Measurements from ENCODE around the gene CEL.

DNA sequence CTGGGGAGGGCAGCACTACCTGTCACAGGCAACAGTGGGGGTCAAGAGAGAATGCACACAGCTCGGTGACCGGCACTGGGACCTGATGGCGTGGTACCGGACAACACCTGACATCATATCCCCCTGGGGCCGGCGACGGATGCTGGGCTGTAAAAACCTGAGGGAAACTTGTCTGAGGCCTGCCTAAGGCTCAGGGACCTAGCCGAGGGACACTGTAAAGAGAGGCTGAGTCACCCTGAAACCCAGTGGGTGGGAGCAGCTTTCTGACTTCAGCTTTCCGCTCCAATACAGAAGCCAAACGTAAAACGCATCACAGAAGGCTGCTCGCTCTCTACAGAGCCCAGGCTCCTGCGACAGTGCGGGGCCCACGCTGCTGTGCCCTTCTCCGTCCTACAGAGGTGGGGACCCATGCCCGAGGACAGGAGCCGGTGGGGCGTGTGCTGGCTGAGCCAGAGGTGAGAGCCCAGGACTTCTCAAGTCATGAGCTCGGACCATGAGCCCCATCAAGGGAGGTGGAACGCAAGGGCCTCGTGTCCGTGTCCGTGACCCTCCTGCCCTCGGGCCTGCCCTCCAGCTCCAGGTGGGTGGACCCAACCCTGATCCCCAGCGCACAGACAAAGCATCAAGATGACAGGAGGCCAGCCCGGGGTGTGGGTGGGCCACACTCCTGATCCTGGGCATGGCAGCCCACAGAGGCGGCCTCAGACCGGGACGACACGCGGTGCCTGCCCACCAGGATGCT, 54.0 kb downstream of the CEL start:
- TF ChIP-seq, protein P1, sequence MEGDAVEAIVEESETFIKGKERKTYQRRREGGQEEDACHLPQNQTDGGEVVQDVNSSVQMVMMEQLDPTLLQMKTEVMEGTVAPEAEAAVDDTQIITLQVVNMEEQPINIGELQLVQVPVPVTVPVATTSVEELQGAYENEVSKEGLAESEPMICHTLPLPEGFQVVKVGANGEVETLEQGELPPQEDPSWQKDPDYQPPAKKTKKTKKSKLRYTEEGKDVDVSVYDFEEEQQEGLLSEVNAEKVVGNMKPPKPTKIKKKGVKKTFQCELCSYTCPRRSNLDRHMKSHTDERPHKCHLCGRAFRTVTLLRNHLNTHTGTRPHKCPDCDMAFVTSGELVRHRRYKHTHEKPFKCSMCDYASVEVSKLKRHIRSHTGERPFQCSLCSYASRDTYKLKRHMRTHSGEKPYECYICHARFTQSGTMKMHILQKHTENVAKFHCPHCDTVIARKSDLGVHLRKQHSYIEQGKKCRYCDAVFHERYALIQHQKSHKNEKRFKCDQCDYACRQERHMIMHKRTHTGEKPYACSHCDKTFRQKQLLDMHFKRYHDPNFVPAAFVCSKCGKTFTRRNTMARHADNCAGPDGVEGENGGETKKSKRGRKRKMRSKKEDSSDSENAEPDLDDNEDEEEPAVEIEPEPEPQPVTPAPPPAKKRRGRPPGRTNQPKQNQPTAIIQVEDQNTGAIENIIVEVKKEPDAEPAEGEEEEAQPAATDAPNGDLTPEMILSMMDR (IDR thresholded peaks at IDR 0.05; ENCODE audit: extremely low read depth in 1 of 2, insufficient read depth in 1 of 2, low read depth in 1 of 2, low read length in 2 of 2) = no peak
- TF ChIP-seq POLR2AphosphoS5 (IDR thresholded peaks at IDR 0.05; ENCODE audit: insufficient read depth, low read depth, low read length) = no peak
- TF ChIP-seq, protein P2, sequence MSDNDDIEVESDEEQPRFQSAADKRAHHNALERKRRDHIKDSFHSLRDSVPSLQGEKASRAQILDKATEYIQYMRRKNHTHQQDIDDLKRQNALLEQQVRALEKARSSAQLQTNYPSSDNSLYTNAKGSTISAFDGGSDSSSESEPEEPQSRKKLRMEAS (IDR thresholded peaks at IDR 0.05; ENCODE audit: insufficient read depth, insufficient read length) = no peak
- TF ChIP-seq FOS (IDR thresholded peaks at IDR 0.05; ENCODE audit: borderline replicate concordance, insufficient read depth, low read length) = no peak
- no peak for TF ChIP-seq JUN (IDR thresholded peaks at IDR 0.05; ENCODE audit: borderline replicate concordance, insufficient read depth, insufficient read length, low read depth)
- TF ChIP-seq EZH2 (IDR thresholded peaks at IDR 0.05; ENCODE audit: borderline replicate concordance, low read depth, low read length, severe bottlenecking) = no peak

Measured in endothelial cell of umbilical vein (primary cell).